HEK293T (cell line): ENCODE results near the gene RHOA.

ENCODE experiments used
- ARNT ChIP-seq: fragments of 450-650 bp; IDR thresholded peaks from 2 replicates; pipeline ENCODE4 v1.6.1; 2017; ENCODE audit warnings: mild to moderate bottlenecking
- BHLHE40 ChIP-seq: fragments of 450-650 bp; IDR thresholded peaks from 2 replicates; pipeline ENCODE4 v1.6.1; 2016; ENCODE audit warnings: mild to moderate bottlenecking, moderate library complexity, borderline replicate concordance
- CTBP1 ChIP-seq: fragments of 450-650 bp; IDR thresholded peaks from 2 replicates; pipeline ENCODE4 v1.6.1; 2016; ENCODE audit warnings: borderline replicate concordance
- ELF4 ChIP-seq: fragments of 450-650 bp; IDR thresholded peaks from 2 replicates; pipeline ENCODE4 v1.6.1; 2017; ENCODE audit warnings: antibody characterized with exemption
- FOXA1 ChIP-seq: fragments of 450-650 bp; IDR thresholded peaks from 2 replicates; pipeline ENCODE4 v1.6.1; 2016; ENCODE audit warnings: mild to moderate bottlenecking
- FOXM1 ChIP-seq: fragments of 450-650 bp; IDR thresholded peaks from 2 replicates; pipeline ENCODE4 v1.6.1; 2017; ENCODE audit warnings: mild to moderate bottlenecking, borderline replicate concordance
- SP1 ChIP-seq: fragments of 450-650 bp; IDR thresholded peaks from 2 replicates; pipeline ENCODE4 v1.6.1; 2017
- SUZ12 ChIP-seq: fragments of 450-650 bp; IDR thresholded peaks from 2 replicates; pipeline ENCODE4 v1.6.1; 2016; ENCODE audit warnings: mild to moderate bottlenecking
- TARDBP ChIP-seq: fragments of 450-650 bp; IDR thresholded peaks from 2 replicates; pipeline ENCODE4 v1.6.1; 2016
- ZNF384 ChIP-seq: fragments of 450-650 bp; IDR thresholded peaks from 2 replicates; pipeline ENCODE4 v1.6.1; 2016
- TF ChIP-seq, protein P1 (sequence below): fragments of 450-650 bp; IDR thresholded peaks from 2 replicates; pipeline ENCODE4 v1.6.1; 2016

DNA sequence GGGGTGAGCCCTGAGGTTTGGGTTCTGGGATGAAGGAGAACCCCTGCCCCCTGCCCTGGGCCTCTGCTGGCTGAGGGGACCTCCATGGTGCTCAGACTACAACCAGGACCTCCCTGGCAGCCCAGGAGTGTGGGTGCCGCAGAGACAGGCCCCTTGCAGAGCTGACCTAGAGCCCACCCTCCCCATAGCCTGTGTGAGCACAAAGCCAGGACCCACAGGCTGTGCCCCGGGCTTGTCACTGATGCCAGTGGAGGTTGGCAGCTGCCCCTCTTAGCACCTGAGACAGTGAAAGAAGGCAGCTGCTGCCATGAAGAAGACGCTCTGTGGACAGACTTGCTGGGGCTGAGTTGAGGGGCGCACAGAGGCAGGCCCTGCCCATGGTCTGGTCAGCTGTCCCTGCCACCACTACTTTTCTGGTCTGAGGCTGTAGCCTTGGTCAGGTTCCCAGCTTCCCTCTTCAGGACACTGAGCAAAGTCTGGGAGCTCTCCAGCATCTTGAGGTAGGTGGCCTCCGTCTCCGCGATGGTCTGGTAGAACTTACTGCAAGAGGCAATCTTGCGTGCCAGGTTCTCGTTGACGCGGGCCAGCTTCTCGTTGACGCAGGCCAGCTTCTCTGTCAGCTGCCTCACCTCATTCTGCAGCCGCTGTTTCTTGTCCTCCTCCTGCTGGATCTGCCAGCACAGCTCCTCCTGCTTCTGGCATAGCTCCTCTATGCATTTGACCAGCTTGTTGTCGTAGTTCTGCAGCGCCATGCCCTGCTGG is 94.9 kb downstream of the RHOA start:
- TF ChIP-seq, protein P1, sequence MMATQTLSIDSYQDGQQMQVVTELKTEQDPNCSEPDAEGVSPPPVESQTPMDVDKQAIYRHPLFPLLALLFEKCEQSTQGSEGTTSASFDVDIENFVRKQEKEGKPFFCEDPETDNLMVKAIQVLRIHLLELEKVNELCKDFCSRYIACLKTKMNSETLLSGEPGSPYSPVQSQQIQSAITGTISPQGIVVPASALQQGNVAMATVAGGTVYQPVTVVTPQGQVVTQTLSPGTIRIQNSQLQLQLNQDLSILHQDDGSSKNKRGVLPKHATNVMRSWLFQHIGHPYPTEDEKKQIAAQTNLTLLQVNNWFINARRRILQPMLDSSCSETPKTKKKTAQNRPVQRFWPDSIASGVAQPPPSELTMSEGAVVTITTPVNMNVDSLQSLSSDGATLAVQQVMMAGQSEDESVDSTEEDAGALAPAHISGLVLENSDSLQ = no peak
- no peak for TF ChIP-seq SP1
- TF ChIP-seq CTBP1 = no peak
- no peak for TF ChIP-seq FOXA1
- no peak for TF ChIP-seq FOXM1
- TF ChIP-seq ELF4 = no peak
- TF ChIP-seq ZNF384 = no peak
- no peak for TF ChIP-seq TARDBP
- no peak for TF ChIP-seq ARNT
- TF ChIP-seq SUZ12 = no peak
- TF ChIP-seq BHLHE40 = no peak
